GM12878 (cell line): ENCODE measurements around the gene APBA3. TPM values are rescaled to one million over a fixed set of nuclear protein-coding genes. Genes with fewer than 3 reads are reported as not detected.

Source experiments
- BCL11A ChIP-seq: IDR thresholded peaks from 2 replicates; pipeline ENCODE4 v1.6.1; 2011; ENCODE audit warnings: low read depth, low read length
- BRCA1 ChIP-seq: IDR thresholded peaks from 2 replicates; pipeline ENCODE4 v1.6.1; 2011; ENCODE audit warnings: low read depth, low read length, improper control_type of control experiment
- CHD2 ChIP-seq: IDR thresholded peaks from 2 replicates; pipeline ENCODE4 v1.6.1; 2011; ENCODE audit warnings: low read depth, low read length, improper control_type of control experiment, borderline replicate concordance
- CREM ChIP-seq: IDR thresholded peaks from 2 replicates; pipeline ENCODE4 v1.6.1; 2014; ENCODE audit warnings: antibody characterized with exemption, low read depth
- ETV6 ChIP-seq, 2 experiments: fragments of 450-650 bp in 1 of 2; IDR thresholded peaks in 1 of 2; conservative IDR thresholded peaks in 1 of 2; 2 replicates each; pipeline ENCODE4 v1.6.1; 2014; ENCODE audit warnings: antibody characterized with exemption in 1 of 2, borderline replicate concordance in 1 of 2, low read depth in 1 of 2, mild to moderate bottlenecking in 1 of 2, moderate library complexity in 1 of 2
- FOS ChIP-seq: IDR thresholded peaks from 3 replicates; pipeline ENCODE4 v1.6.1; 2011; ENCODE audit warnings: borderline replicate concordance; ENCODE audit not compliant: insufficient read length; ENCODE audit errors: extremely low read depth
- HDAC6 ChIP-seq: fragments of 200-600 bp; sonication (generic); IDR thresholded peaks from one replicate; pipeline ENCODE4 v1.8.0; 2017; ENCODE audit warnings: antibody characterized with exemption; ENCODE audit not compliant: unreplicated experiment
- KDM1A ChIP-seq: fragments of 200-600 bp; sonication (generic); IDR thresholded peaks from 2 replicates; pipeline ENCODE4 v1.6.1; 2016; ENCODE audit warnings: borderline replicate concordance
- NFXL1 ChIP-seq: fragments of 450-650 bp; IDR thresholded peaks from 2 replicates; pipeline ENCODE4 v1.6.1; 2017; ENCODE audit warnings: antibody characterized with exemption, mild to moderate bottlenecking, borderline replicate concordance
- NFYB ChIP-seq: IDR thresholded peaks from 2 replicates; pipeline ENCODE4 v1.6.1; 2011; ENCODE audit warnings: low read depth, mild to moderate bottlenecking, low read length, improper control_type of control experiment, moderate library complexity; ENCODE audit not compliant: insufficient read depth
- NRF1 ChIP-seq: conservative IDR thresholded peaks from 2 replicates; pipeline ENCODE4 v1.6.1; 2011; ENCODE audit warnings: mild to moderate bottlenecking, low read depth, low read length, improper control_type of control experiment
- POLR2AphosphoS5 ChIP-seq: IDR thresholded peaks from 2 replicates; pipeline ENCODE4 v1.6.1; 2011; ENCODE audit warnings: mild to moderate bottlenecking, low read length, inconsistent platforms
- RB1 ChIP-seq: fragments of 450-650 bp; formaldehyde crosslinking; IDR thresholded peaks from 2 replicates; pipeline ENCODE4 v1.6.1; 2017; ENCODE audit warnings: mild to moderate bottlenecking, borderline replicate concordance
- SIN3A ChIP-seq: IDR thresholded peaks from 2 replicates; pipeline ENCODE4 v1.6.1; 2012; ENCODE audit warnings: low read depth, low read length, improper control_type of control experiment
- STAT1 ChIP-seq: fragments of 450-650 bp; conservative IDR thresholded peaks from 2 replicates; pipeline ENCODE4 v1.6.1; 2014; ENCODE audit warnings: antibody characterized with exemption, mild to moderate bottlenecking
- ZNF217 ChIP-seq: fragments of 450-650 bp; IDR thresholded peaks from 2 replicates; pipeline ENCODE4 v1.6.1; 2017; ENCODE audit warnings: antibody characterized with exemption, mild to moderate bottlenecking
- ZNF24 ChIP-seq: fragments of 450-650 bp; IDR thresholded peaks from 2 replicates; pipeline ENCODE4 v1.6.1; 2017; ENCODE audit warnings: antibody characterized with exemption, mild to moderate bottlenecking
- polyA plus RNA-seq, 11 experiments: library from polyadenylated mRNA; depleted of rRNA in 4 of 11; unstranded in 6 of 11; stranded (reverse) in 5 of 11; fragments of >200 nt; fragmentation: Nextera tagmentation in 4 of 11; fragmentation: Illumina TruSeq in 1 of 11; extraction: Ambion mirVana in 4 of 11; extraction: Trizol in 1 of 11; gene quantifications; 1 replicate in 1 of 11; 2 replicates in 10 of 11; pipeline versions ENCODE4 v1.2.1 to v1.2.3, GENCODE V29; 2011 to 2016; ENCODE audit warnings: inconsistent platforms in 2 of 11, missing spikeins in 2 of 11, low read depth in 1 of 11
- total RNA-seq, 4 experiments: library from RNA; depleted of rRNA in 3 of 4; stranded (reverse); fragments of >200 nt in 3 of 4; fragmentation: Illumina TruSeq in 1 of 4; extraction: Trizol in 1 of 4; gene quantifications; 2 replicates each; pipeline versions ENCODE4 v1.2.1 to v1.2.3, GENCODE V29; 2013 to 2021
- TF ChIP-seq, protein P1 (sequence below): IDR thresholded peaks from 2 replicates; pipeline ENCODE4 v1.6.1; 2012; ENCODE audit warnings: low read length, inconsistent platforms
- TF ChIP-seq, protein P2 (sequence below): IDR thresholded peaks from 2 replicates; pipeline ENCODE4 v1.6.1; 2011; ENCODE audit warnings: low read depth, low read length, improper control_type of control experiment, borderline replicate concordance
- TF ChIP-seq, protein P3 (sequence below): IDR thresholded peaks from 2 replicates; pipeline ENCODE4 v1.6.1; 2011; ENCODE audit warnings: borderline replicate concordance, low read depth, mild to moderate bottlenecking, moderate library complexity, mixed read lengths, low read length; ENCODE audit not compliant: insufficient read depth; ENCODE audit errors: extremely low read length
- TF ChIP-seq, protein P4 (sequence below): fragments of 450-650 bp; IDR thresholded peaks from 2 replicates; pipeline ENCODE4 v1.6.1; 2014; ENCODE audit warnings: mild to moderate bottlenecking
- TF ChIP-seq, protein P5 (sequence below): fragments of 450-650 bp; IDR thresholded peaks from 2 replicates; pipeline ENCODE4 v1.6.1; 2018; ENCODE audit warnings: mild to moderate bottlenecking, low read depth, moderate library complexity; ENCODE audit not compliant: partially characterized antibody

The APBA3 gene
- total and polyA plus RNA-seq, 10 of the 15 experiments (the other 5 are each of a cell fraction or from before 2014, with no cell fraction given), result 0.31 to 36.4 (median 18.3) TPM

DNA sequence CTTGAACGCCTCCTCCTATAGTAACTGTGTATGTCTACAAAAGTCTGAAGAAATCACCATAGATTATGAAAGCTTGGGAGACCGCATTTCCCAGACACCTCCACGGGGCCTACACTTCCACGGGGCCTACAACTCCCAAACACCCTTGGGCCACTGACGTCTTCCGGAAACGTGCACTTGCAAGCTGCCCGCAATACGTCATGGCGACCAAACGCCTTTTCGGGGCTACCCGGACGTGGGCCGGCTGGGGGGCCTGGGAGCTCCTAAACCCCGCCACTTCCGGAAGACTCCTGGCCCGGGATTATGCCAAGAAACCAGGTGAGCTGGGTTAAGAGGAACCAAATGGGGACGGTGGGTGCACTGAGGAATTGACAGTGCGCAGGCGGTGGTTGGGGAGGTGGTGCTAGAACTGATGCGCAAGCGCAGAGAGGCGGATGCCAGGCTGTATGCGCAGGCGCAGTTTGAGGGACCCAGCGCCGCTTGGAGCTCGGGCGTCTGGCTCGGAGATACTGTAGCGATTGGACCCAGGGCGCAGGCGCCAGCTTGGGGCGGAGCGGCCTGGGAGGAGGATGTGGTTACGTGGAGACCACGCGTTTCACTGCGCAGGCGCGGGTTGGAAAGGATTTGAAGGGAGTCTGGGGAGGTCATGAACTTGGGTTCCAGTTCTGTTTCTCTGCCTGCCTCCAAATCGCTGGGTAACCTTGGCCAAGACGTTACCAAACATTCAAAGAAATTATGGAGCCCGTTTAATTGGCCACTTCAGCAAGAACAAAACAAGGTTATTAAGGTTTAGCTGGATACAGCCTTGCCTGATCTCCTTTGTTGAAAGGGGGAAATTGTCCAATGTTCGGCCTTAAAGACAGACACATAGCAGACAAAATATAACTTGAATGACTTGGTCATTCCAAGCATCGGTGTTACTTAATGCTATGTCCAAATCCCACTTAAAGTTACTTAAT is 1.3 kb upstream of the APBA3 start, which contains the start of gene MRPL54 (continued):
- TF ChIP-seq, protein P1, sequence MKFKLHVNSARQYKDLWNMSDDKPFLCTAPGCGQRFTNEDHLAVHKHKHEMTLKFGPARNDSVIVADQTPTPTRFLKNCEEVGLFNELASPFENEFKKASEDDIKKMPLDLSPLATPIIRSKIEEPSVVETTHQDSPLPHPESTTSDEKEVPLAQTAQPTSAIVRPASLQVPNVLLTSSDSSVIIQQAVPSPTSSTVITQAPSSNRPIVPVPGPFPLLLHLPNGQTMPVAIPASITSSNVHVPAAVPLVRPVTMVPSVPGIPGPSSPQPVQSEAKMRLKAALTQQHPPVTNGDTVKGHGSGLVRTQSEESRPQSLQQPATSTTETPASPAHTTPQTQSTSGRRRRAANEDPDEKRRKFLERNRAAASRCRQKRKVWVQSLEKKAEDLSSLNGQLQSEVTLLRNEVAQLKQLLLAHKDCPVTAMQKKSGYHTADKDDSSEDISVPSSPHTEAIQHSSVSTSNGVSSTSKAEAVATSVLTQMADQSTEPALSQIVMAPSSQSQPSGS, result no peak
- TF ChIP-seq BRCA1, result no peak
- no peak for TF ChIP-seq ZNF24
- TF ChIP-seq, protein P2, sequence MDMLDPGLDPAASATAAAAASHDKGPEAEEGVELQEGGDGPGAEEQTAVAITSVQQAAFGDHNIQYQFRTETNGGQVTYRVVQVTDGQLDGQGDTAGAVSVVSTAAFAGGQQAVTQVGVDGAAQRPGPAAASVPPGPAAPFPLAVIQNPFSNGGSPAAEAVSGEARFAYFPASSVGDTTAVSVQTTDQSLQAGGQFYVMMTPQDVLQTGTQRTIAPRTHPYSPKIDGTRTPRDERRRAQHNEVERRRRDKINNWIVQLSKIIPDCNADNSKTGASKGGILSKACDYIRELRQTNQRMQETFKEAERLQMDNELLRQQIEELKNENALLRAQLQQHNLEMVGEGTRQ, result no peak
- no peak; the same call in 1 of the 2 replicates for TF ChIP-seq SIN3A
- no peak for TF ChIP-seq NFXL1
- TF ChIP-seq CHD2, result no peak
- TF ChIP-seq STAT1, result peak; percentile 98
- peak; percentile 54 for TF ChIP-seq HDAC6
- TF ChIP-seq POLR2AphosphoS5, result peak; percentile 95
- peak; percentile 79 for TF ChIP-seq ZNF217
- TF ChIP-seq FOS, result no peak
- TF ChIP-seq NFYB, result no peak
- TF ChIP-seq BCL11A, result no peak
- peak; percentile 97 for TF ChIP-seq CREM
- TF ChIP-seq, protein P3, sequence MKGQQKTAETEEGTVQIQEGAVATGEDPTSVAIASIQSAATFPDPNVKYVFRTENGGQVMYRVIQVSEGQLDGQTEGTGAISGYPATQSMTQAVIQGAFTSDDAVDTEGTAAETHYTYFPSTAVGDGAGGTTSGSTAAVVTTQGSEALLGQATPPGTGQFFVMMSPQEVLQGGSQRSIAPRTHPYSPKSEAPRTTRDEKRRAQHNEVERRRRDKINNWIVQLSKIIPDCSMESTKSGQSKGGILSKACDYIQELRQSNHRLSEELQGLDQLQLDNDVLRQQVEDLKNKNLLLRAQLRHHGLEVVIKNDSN, result no peak
- TF ChIP-seq ETV6 (conservative IDR thresholded peaks at IDR 0.05 in 1 of 2, IDR thresholded peaks at IDR 0.05 in 1 of 2; ENCODE audit: borderline replicate concordance in 1 of 2, low read depth in 1 of 2), result no peak
- peak; percentile 95 for TF ChIP-seq NRF1
- peak; percentile 26; the same call in 1 of the 2 replicates for TF ChIP-seq RB1
- TF ChIP-seq, protein P4, sequence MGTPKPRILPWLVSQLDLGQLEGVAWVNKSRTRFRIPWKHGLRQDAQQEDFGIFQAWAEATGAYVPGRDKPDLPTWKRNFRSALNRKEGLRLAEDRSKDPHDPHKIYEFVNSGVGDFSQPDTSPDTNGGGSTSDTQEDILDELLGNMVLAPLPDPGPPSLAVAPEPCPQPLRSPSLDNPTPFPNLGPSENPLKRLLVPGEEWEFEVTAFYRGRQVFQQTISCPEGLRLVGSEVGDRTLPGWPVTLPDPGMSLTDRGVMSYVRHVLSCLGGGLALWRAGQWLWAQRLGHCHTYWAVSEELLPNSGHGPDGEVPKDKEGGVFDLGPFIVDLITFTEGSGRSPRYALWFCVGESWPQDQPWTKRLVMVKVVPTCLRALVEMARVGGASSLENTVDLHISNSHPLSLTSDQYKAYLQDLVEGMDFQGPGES, result no peak
- TF ChIP-seq, protein P5, sequence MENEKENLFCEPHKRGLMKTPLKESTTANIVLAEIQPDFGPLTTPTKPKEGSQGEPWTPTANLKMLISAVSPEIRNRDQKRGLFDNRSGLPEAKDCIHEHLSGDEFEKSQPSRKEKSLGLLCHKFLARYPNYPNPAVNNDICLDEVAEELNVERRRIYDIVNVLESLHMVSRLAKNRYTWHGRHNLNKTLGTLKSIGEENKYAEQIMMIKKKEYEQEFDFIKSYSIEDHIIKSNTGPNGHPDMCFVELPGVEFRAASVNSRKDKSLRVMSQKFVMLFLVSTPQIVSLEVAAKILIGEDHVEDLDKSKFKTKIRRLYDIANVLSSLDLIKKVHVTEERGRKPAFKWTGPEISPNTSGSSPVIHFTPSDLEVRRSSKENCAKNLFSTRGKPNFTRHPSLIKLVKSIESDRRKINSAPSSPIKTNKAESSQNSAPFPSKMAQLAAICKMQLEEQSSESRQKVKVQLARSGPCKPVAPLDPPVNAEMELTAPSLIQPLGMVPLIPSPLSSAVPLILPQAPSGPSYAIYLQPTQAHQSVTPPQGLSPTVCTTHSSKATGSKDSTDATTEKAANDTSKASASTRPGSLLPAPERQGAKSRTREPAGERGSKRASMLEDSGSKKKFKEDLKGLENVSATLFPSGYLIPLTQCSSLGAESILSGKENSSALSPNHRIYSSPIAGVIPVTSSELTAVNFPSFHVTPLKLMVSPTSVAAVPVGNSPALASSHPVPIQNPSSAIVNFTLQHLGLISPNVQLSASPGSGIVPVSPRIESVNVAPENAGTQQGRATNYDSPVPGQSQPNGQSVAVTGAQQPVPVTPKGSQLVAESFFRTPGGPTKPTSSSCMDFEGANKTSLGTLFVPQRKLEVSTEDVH, result peak; percentile 72
- TF ChIP-seq KDM1A, result no peak
